ENCODE data around the gene NFS1.

DNA sequence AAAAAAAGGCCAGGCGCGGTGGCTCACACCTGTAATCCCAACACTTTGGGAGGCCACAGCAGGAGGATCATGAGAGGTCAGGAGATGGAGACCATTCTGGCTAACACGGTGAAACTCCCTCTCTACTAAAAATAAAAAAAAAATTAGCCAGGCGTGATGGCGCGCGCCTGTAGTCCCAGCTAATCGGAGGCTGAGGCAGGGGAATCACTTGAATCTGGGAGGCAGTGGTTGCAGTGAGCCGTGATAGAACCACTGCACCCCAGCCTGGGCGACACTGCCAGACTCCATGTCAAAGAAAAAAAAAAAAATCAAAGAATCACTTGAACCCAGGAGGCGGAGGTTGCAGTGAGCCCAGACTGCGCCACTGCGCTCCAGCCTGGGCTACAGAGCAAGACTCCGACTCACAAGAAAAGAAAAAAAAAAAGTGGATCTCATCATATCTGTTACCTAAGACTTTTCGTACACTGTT, 38.7 kb upstream of the NFS1 start:
- TF ChIP-seq CTCF (IDR thresholded peaks at IDR 0.05) (no peak), POLR2A (IDR thresholded peaks at IDR 0.05) (no peak)
